ENCODE measurements around the gene FGD2. TPM values are rescaled to one million over a fixed set of nuclear protein-coding genes. Genes with fewer than 3 reads are reported as not detected.

Gene FGD2
- 1 to 10 TPM; 2.7 to 9.2 (median 5.2) TPM for total RNA-seq

- WGBS, 2 donors, result 74 to 80% methylated on average over 14 of the region's 14 CpGs
- H3K4me3 ChIP-seq (ENCODE audit: low read depth, poor library complexity, severe bottlenecking), result peak within 1 kb of the TSS; percentile 10
Observed at GRCh38 chr6:37005061-37005810, at the start of gene FGD2. TSS of gene FGD2 (plus strand) at chr6:37005655. CDS start at chr6:37005818, 163 bp downstream.

GRCh38 chr6:36955671-36956445, 49.6 kb upstream of the FGD2 start:
- no peak overlapping the region for H3K4me3 ChIP-seq (ENCODE audit: low read depth, poor library complexity, severe bottlenecking)
- intact Hi-C loops (cut with DNase I; ENCODE audit: low total_unique reads), result no loop called here
- TF ChIP-seq POLR2A (IDR thresholded peaks at IDR 0.05) (no peak), CTCF (IDR thresholded peaks at IDR 0.05) (no peak)
- DNase-seq (ENCODE audit: low spot score in 2 of 2), result peak in 1 of 2 donors; percentile 84
- 29 to 41% methylated on average over 9 of the region's 9 CpGs for WGBS, 2 donors

More at GRCh38 chr6:37005061-37005810, at the start of gene FGD2:
- no peak for DNase-seq (ENCODE audit: low spot score in 2 of 2)
- TF ChIP-seq CTCF (IDR thresholded peaks at IDR 0.05) (no peak), POLR2A (IDR thresholded peaks at IDR 0.05) (no peak)
- intact Hi-C loops (cut with DNase I; ENCODE audit: low total_unique reads), result no loop called here

- intact Hi-C loops (cut with DNase I; ENCODE audit: low total_unique reads), result no loop called here
- H3K4me3 ChIP-seq (ENCODE audit: low read depth, poor library complexity, severe bottlenecking), result no peak overlapping the region
- DNase-seq (ENCODE audit: low spot score in 2 of 2), result no peak
- TF ChIP-seq CTCF (IDR thresholded peaks at IDR 0.05), result no peak
- no peak for TF ChIP-seq POLR2A (IDR thresholded peaks at IDR 0.05)
Observed at GRCh38 chr6:36956446-36956820, 49.0 kb upstream of the FGD2 start.

GRCh38 chr6:36957773-36958271, 47.6 kb upstream of the FGD2 start:
- no peak overlapping the region for H3K4me3 ChIP-seq (ENCODE audit: low read depth, poor library complexity, severe bottlenecking)
- WGBS, 2 donors, result 61 to 66% methylated on average over 9 of the region's 9 CpGs
- no peak for DNase-seq (ENCODE audit: low spot score in 2 of 2)
- TF ChIP-seq CTCF (IDR thresholded peaks at IDR 0.05), result no peak
- no peak for TF ChIP-seq POLR2A (IDR thresholded peaks at IDR 0.05)
- intact Hi-C loops (cut with DNase I; ENCODE audit: low total_unique reads), result no loop called here

- TF ChIP-seq POLR2A (IDR thresholded peaks at IDR 0.05) (no peak), CTCF (IDR thresholded peaks at IDR 0.05) (no peak)
- DNase-seq (ENCODE audit: low spot score in 2 of 2), result no peak
- no peak overlapping the region for H3K4me3 ChIP-seq (ENCODE audit: low read depth, poor library complexity, severe bottlenecking)
- intact Hi-C loops (cut with DNase I; ENCODE audit: low total_unique reads), result no loop called here
- 82% methylated on average over 37 to 40 of the region's 44 CpGs for WGBS, 2 donors
Observed at GRCh38 chr6:36958775-36959554, 46.5 kb upstream of the FGD2 start.

Data from lower leg skin (tissue), 4 donors.